Smooth muscle cell of trachea (primary cell): ENCODE measurements around the gene RXYLT1. TPM values are rescaled to one million over a fixed set of nuclear protein-coding genes. Genes with fewer than 3 reads are reported as not detected.

Source experiments
- total RNA-seq: library from RNA; depleted of rRNA; stranded (reverse); fragments of >200 nt; gene quantifications from 2 replicates; pipeline ENCODE4 v1.2.1, GENCODE V29; 2014

Gene RXYLT1
- total RNA-seq, result 14.5 and 15.1 TPM in 2 replicates

GRCh38 chr12:63779498-63780481, at the start of gene RXYLT1:
RXYLT1 (plus strand) TSS chr12:63779909; CDS start chr12:63779961, 52 bp downstream.

GRCh38 chr12:63844391-63845341, 65.0 kb downstream of the RXYLT1 start, which contains the start of gene SRGAP1:
SRGAP1 (plus strand) TSS chr12:63844700; CDS start chr12:63844817, 117 bp downstream.

Other genes starting within 250 kb of the RXYLT1 start
- 0.73 and 2.3 TPM in 2 replicates for gene DPY19L2, start 111.4 kb upstream of the RXYLT1 start, total RNA-seq
- 27.5 and 45.8 TPM in 2 replicates for gene SRGAP1, start 64.8 kb downstream of the RXYLT1 start, total RNA-seq